A549 (cell line): ENCODE measurements around the gene NDUFB11. TPM values are rescaled to one million over a fixed set of nuclear protein-coding genes. Genes with fewer than 3 reads are reported as not detected.

ENCODE experiments used
- ATAC-seq, 2 experiments: fragments of 200-7000 bp in 1 of 2; fragments of >200 bp in 1 of 2; cut with Nextera tagmentation in 1 of 2; cut with Tn5 transposase in 1 of 2; 3 replicates each; pipeline versions ENCODE4 v1.8.0 to v1.9.1; 2018 to 2020; ENCODE audit warnings: mild to moderate bottlenecking in 1 of 2, moderate library complexity in 1 of 2
- CTCF ChIA-PET: fragments of 300-600 bp; sonication (Branson Sonifier 250); formaldehyde crosslinking; extraction: SDS; loops from one replicate; lab custom pipeline; 2021; ENCODE audit warnings: antibody characterized with exemption, inconsistent platforms; lab: Yijun Ruan, JAX
- POLR2A ChIA-PET: fragments of 350-600 bp; formaldehyde crosslinking; extraction: SDS; loops from one replicate; lab custom pipeline; 2021; ENCODE audit warnings: antibody characterized with exemption, inconsistent platforms; lab: Yijun Ruan, JAX
- DNase-seq, 2 experiments: peaks; one replicate each; pipeline versions ENCODE4 v3.0.0 to v3.0.0-alpha.2; 2011 to 2016; ENCODE audit warnings: low read depth in 1 of 2, low spot score in 1 of 2
- FAIRE-seq: peaks from 2 replicates; lab custom pipeline; 2011; peaks lifted over from hg19 to GRCh38; lab: Jason Lieb, UNC
- H3K27ac ChIP-seq, 2 experiments: fragments of >200 bp; sonication (Bioruptor Twin); formaldehyde crosslinking; 3 replicates each; pipeline ENCODE4 v1.5.1; 2016 to 2017
- H3K4me1 ChIP-seq: fragments of >200 bp; sonication (Bioruptor Twin); formaldehyde crosslinking; 3 replicates; pipeline ENCODE4 v1.6.1; 2016
- H3K4me2 ChIP-seq: fragments of >200 bp; sonication (Bioruptor Twin); formaldehyde crosslinking; 3 replicates; pipeline ENCODE4 v1.6.1; 2016
- H3K4me3 ChIP-seq: fragments of >200 bp; sonication (Bioruptor Twin); formaldehyde crosslinking; 3 replicates; pipeline ENCODE4 v1.5.1; 2016
- H3K9me3 ChIP-seq: fragments of >200 bp; sonication (Bioruptor Twin); formaldehyde crosslinking; 3 replicates; pipeline ENCODE4 v1.6.1; 2016
- BCL3 ChIP-seq: fragments of >200 bp; sonication (Bioruptor Twin); formaldehyde crosslinking; IDR thresholded peaks from 3 replicates; pipeline ENCODE4 v1.6.1; 2016
- CBX8 ChIP-seq: fragments of 200-600 bp; sonication (generic); IDR thresholded peaks from 2 replicates; pipeline ENCODE4 v1.6.1; 2016
- ELK1 ChIP-seq: fragments of 150-350 bp; IDR thresholded peaks from 2 replicates; pipeline ENCODE4 v1.6.1; 2014; ENCODE audit warnings: low read depth, mild to moderate bottlenecking, low read length
- FOSB ChIP-seq: fragments of 250-450 bp; sonication (Bioruptor Pico); IDR thresholded peaks from 2 replicates; pipeline ENCODE4 v1.5.0; 2020; ENCODE audit warnings: mild to moderate bottlenecking, moderate library complexity
- GATA3 ChIP-seq: IDR thresholded peaks from 2 replicates; pipeline ENCODE4 v1.6.1; 2012; ENCODE audit warnings: borderline replicate concordance
- HES2 ChIP-seq: fragments of >200 bp; sonication (Bioruptor Twin); formaldehyde crosslinking; IDR thresholded peaks from 2 replicates; pipeline ENCODE4 v1.6.1; 2016
- HOXA7 ChIP-seq: fragments of 250-450 bp; sonication (Bioruptor Pico); IDR thresholded peaks from 2 replicates; pipeline ENCODE4 v1.5.0; 2020; ENCODE audit warnings: mild to moderate bottlenecking, moderate library complexity
- KDM1A ChIP-seq: fragments of 200-600 bp; sonication (generic); IDR thresholded peaks from 2 replicates; pipeline ENCODE4 v1.6.1; 2016; ENCODE audit warnings: low read depth, mild to moderate bottlenecking
- MAFK ChIP-seq: fragments of 450-650 bp; IDR thresholded peaks from 2 replicates; pipeline ENCODE4 v1.6.1; 2014; ENCODE audit not compliant: partially characterized antibody
- MYC ChIP-seq: IDR thresholded peaks from 2 replicates; pipeline ENCODE4 v1.6.1; 2012; ENCODE audit warnings: mild to moderate bottlenecking, inconsistent platforms, low read length, improper control_type of control experiment, borderline replicate concordance
- NR3C1 ChIP-seq: fragments of >200 bp; sonication (Bioruptor Twin); formaldehyde crosslinking; IDR thresholded peaks from 3 replicates; pipeline ENCODE4 v1.6.1; 2017
- PHF8 ChIP-seq: fragments of 200-600 bp; sonication (generic); IDR thresholded peaks from 2 replicates; pipeline ENCODE4 v1.6.1; 2016; ENCODE audit warnings: low read depth, mild to moderate bottlenecking, antibody characterized with exemption, moderate library complexity, borderline replicate concordance
- POLR2A ChIP-seq: IDR thresholded peaks from 2 replicates; pipeline ENCODE4 v1.6.1; 2012; ENCODE audit warnings: mild to moderate bottlenecking, low read length
- ZSCAN20 ChIP-seq: fragments of 250-450 bp; sonication (Bioruptor Pico); IDR thresholded peaks from 2 replicates; pipeline ENCODE4 v1.8.0; 2022; ENCODE audit warnings: mild to moderate bottlenecking, moderate library complexity
- WGBS: methylation state at CpG from one replicate; pipeline ENCODE4 v1.1.6; 2017; ENCODE audit errors: missing lambda C conversion rate; 5-methylcytosine and 5-hydroxymethylcytosine counted together
- polyA plus RNA-seq, 4 experiments: library from polyadenylated mRNA; depleted of rRNA in 3 of 4; stranded (reverse); fragments of >200 nt; fragmentation: RNase III in 1 of 4; extraction: RNeasy Plus Mini Kit Qiagen cat#74134 plus additional on column Dnase treatment in 1 of 4; gene quantifications; 2 replicates in 3 of 4; 3 replicates in 1 of 4; pipeline ENCODE4 v1.2.3, GENCODE V29; 2011 to 2017

Gene NDUFB11
- polyA plus RNA-seq, 2 of the 4 experiments (the other 2 are of a cell fraction) = 84.5 to 147 TPM

GRCh38 chrX:47146936-47147859, 2.7 kb upstream of the NDUFB11 start (continued):
- no peak for TF ChIP-seq ELK1
- TF ChIP-seq, all 56 proteins: peak for 0

- no peak for DNase-seq
- WGBS = 37% methylated on average over 9 of the region's 10 CpGs
- ChIA-PET CTCF (no interaction called here), POLR2A (no interaction called here)
- peak overlapping the region; percentile 90 to 97 for H3K27ac ChIP-seq
- peak overlapping the region; percentile 94 for H3K4me2 ChIP-seq
- H3K9me3 ChIP-seq = no peaks in the 10 kb centered on the region
- H3K4me1 ChIP-seq = peaks cover 17% of the 10 kb centered on the region
- FAIRE-seq = no peak
- TF ChIP-seq HOXA7 (CRISPR knock-in tag) (no peak), POLR2A (no peak), KDM1A (no peak), HES2 (no peak), MAFK (no peak), MYC (no peak), FOSB (CRISPR knock-in tag) (no peak)
- no peak for ATAC-seq
- H3K4me3 ChIP-seq = peak overlapping the region; percentile 79
These were observed 1.8 kb upstream of the NDUFB11 start for GRCh38 chrX:47146121-47146935.

GRCh38 chrX:47145395-47146120, 1.1 kb upstream of the NDUFB11 start:
- peak overlapping the region; percentile 94 for H3K4me2 ChIP-seq

GRCh38 chrX:47143894-47144625, 442 bp downstream of the NDUFB11 start:
- POLR2A ChIA-PET = interaction anchor here (0.6 to 3.1 kb wide), 5 partner anchors 10 to 74 kb away, joined by 3 to 17 read pairs (median 9); partner anchors contain the start of gene CDK16
- Histone ChIP-seq H3K4me1 (peaks cover 17% of the 10 kb centered on the region), H3K4me2 (peak overlapping the region; percentile 89), H3K27ac (peak overlapping the region; percentile 90 to 97), H3K4me3 (peak overlapping the region; percentile 79), H3K9me3 (no peaks in the 10 kb centered on the region)
- DNase-seq (peak in 1 of 2 experiments; percentile 61), FAIRE-seq (peak; percentile 51), ATAC-seq (peak; percentile 13 to 45; a peak in 4 of 6 replicates)
- CTCF ChIA-PET = interaction anchor here (0.8 to 1.4 kb wide), 5 partner anchors 9 to 56 kb away, joined by 3 to 10 read pairs (median 3); no protein-coding TSS in a partner anchor
- TF ChIP-seq CBX8 (no peak), NR3C1 (no peak), BCL3 (0 out of 3 replicates have a peak, but pooled peaks have one; percentile 10), ELK1 (no peak), GATA3 (no peak), ZSCAN20 (CRISPR knock-in tag) (no peak)
- 2% methylated on average over 28 of the region's 46 CpGs for WGBS

More at GRCh38 chrX:47145395-47146120, 1.1 kb upstream of the NDUFB11 start:
- TF ChIP-seq PHF8 (0 out of 2 replicates have a peak, but pooled peaks have one; percentile 46), KDM1A (no peak)
- POLR2A ChIA-PET = interaction anchor here (0.7 to 3.1 kb wide), 5 partner anchors 11 to 72 kb away, joined by 3 to 17 read pairs (median 6); partner anchors contain the start of gene CDK16
- Histone ChIP-seq H3K4me1 (peaks cover 17% of the 10 kb centered on the region), H3K4me3 (peak overlapping the region; percentile 79), H3K9me3 (no peaks in the 10 kb centered on the region), H3K27ac (peak overlapping the region; percentile 90 to 97)
- no peak for FAIRE-seq
- ATAC-seq = peak; percentile 57 to 62; a peak in 5 of 6 replicates
- WGBS = under 1% methylated on average over 31 of the region's 39 CpGs
- peak in 1 of 2 experiments; percentile 25 for DNase-seq
- CTCF ChIA-PET = interaction anchor here (0.6 to 1.4 kb wide), 8 partner anchors 10 to 503 kb away, joined by 3 to 10 read pairs (median 4); no protein-coding TSS in a partner anchor
